Kasumi-1 (cell line): ENCODE measurements around the gene DENND4A.
"Not testable (repeated sequence)": the region's sequence is repeated elsewhere in the genome, so short reads cannot be mapped to it uniquely, and the experiment has no call there.

ENCODE experiments used
- DNase-seq, 2 experiments: peaks; one replicate each; lab custom pipeline; 2025; lab: John Stamatoyannopoulos, UW

The DENND4A gene

DNA sequence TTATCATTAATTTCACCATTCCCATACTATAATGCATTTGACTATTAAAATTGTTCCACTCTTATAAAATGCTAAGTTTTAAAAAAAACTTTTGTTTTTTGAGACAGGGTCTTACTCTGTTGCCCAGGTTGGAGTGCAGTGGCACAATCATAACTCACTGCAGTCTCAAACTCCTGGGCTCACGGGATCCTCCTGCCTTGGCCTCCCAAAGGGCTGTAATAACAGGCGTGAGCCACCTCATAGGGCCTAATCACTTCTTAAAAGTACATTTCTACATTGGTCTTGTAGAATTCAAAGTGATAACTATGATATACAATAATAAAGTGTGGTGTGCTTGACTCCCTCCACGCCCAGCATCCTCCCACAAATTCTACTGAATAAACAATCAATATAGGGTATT lies 3.0 kb downstream of the DENND4A start:
- no peak for DNase-seq

DNA sequence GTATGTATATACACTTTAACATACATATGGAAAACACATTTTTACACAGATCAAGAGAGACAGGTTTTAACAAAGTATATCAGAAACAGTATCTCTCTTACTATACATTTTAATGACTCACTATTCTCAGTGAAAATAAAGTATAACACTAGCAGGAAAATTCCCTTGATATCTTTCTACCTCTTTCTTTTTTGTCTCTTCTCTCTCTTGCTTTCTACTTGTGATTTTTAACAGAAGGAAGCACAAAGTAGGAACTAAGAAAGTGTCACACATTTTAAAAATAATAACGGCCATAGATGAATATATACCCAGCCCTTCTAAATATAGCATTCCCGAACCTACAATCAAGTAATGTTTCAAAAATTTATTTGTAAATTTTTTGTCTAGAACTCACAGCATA lies 4.8 kb downstream of the DENND4A start:
- peak in 1 of 2 experiments; percentile 45 for DNase-seq

DNA sequence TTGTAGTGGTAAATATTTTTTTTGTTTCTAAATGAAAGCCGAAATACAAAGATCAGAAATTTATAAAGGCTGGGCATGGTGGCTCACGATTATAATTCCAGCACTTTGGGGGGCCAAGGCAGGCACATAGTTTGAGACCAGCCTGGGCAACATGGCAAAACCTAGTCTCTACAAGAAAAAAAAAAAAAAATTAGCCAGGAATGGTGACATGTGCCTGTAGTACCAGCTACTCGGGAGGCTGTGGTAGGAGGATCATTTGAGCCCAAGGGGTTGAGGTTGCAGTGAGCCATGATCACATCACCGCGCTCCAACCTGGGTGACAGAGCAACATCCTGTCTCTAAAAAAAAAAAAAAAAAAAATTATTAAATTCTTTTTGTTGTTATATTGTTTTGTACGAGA lies 6.9 kb downstream of the DENND4A start:
- no peak for DNase-seq

DNA sequence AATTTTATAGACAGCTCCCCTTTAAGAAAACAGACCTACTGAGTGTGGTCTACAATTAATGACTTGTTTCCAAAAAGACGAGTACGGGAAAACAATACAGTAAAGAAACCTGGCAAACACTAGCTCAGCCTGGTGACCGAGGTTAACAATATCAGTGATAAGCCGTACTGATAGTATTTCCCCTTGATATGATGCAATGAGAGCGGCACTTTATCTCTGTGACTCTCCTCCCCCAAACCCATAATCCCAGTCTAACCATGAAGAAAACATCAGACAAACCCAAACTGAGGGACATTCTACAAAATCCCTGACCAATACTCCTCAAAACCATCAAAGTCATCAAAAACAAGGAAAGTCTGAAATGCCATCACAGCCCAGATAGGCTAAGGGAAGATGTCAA lies 8.2 kb downstream of the DENND4A start:
- DNase-seq, result no peak

DNA sequence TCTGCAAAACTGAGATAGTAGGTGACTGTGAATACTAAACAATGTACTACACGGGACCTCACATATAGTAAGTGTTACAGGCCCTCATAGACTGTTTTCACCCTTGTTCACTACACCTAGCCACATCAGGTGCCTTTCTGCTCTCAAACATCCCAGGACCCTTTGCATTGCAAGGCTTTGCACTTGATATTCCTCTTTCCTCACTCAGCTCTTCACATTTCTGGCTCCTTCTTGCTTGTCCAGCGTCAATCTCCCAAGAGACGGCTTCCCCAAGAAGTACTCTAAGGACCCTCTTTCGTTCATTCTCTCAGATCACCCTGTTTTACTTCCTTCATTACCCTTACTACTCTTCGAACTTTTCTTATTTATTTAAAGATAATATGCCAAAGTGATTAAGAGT lies 10.0 kb downstream of the DENND4A start:
- no peak for DNase-seq

DNA sequence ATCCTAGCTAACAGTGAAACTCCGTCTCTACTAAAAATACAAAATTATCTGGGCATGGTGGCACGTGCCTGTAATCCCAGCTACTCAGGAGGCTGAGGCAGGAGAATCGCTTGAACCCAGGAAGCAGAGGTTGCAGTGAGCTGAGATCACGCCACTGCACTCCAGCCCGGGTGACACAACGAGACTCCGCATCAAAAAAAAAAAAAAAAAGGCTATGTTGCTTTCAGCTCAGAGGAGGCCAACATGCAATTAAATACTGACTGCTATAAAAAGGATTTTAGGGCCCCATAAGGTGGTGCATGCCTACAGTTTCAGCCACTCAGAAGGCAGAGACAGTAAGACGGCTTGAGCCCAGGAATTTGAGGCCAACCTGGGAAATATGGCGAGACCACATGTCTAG lies 13.4 kb downstream of the DENND4A start:
- DNase-seq, result not testable (repeated sequence)

DNA sequence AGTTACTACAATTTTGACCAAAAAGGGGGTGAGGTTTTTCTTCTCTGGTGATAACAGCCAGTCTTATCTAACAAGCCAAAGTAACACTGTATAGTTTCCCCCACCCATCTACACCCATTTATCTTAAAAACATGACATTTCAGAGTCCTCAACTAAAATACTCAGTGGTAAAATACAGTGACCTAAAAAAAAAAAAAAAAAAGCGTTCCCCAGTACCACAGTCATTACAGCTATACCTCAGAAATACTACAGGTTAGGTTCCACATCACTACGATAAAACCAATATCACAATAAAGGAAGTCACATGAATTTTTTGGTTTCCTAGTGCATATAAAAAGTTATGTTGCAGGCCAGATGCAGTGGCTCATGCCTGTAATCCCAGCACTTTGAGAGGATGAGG lies 13.8 kb downstream of the DENND4A start:
- peak in 1 of 2 experiments; percentile 6 for DNase-seq

DNA sequence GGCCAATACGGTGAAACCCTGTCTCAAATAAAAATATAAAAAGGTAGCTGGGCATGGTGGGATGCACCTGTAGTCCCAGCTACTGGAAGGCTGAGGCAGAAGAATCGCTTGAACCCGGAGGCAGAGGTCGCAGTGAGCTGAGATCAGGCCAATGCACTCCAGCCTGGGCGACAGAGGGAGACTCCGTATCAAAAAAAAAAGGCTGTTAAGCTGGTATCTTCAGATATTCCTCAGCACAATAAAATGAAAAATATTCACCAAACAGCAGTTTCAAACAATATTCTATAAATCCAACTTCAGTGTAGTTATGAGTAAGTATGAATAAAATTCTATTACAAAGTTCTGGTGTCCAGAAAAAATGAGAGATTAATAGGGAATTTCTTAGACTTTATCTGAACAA lies 14.2 kb downstream of the DENND4A start:
- no peak for DNase-seq

DNA sequence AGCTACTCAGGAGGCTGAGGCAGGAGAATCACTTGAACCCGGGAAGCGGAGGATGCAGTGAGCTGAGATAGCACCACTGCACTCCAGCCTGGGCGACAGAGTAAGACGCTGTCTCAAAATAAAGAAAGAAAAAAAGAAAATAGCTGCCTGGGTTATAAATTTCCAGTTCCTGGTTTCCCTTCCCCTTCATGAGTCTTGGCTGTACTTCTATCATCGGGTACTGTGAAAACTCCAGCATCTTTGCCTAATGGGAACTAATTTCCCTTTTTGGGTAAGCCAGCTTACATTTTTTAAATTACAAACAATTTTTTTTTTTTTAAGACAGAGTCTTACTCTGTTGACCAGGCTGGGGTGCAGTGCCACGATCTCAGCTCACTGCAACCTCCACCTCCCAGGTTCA lies 15.0 kb downstream of the DENND4A start:
- no peak for DNase-seq

DNA sequence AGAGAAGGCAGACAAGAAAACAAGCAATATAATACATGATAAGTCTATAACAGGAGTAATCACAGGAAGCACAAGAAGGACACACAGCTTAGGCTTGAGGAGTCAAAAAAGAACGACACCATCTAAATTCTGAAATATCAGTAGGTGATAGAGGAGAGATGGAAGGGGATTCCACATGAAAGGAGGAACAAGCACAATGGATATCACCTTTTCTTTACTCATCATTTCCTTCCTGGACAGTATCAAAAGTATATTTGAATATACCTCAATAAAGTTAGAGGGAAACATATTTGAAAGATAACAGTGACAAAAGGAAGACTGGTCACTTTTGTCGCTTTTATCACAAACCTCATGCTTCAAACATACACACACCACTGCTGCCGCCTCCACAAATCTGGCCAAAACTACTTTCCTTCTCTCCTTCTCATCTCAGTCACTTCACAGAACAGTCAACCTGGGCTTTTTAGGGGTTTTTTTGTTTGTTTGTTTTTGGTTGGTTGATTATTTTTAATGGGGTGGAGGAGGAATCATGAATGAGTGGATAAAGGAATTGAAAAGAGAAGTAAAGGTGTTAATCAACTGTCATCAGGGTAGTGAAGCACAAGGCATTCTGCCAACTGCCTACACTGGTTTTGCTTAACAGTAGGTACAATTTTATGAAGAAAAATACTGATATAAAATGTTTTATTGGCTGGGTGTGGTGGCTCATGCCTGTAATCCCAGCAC lies 18.5 kb downstream of the DENND4A start:
- no peak for DNase-seq

DNA sequence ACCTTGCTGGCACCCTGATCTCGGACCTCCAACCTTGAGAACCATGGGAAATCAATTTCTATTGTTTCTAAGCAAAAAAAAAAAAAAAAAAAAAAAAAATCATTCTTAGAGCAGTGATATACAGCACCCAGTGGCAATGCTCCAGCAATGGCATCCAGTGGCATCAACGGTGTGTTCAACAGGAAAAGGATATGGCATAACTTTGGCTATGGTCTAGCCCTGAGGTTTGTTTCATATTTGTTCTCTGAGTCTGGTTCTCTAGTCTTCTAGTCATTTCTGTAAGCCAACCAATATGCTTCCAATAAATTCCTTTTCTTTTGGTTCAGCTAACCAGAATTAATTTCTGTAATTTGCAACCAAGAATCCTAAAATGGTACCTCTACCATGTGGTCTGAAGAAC lies 19.2 kb downstream of the DENND4A start:
- DNase-seq, result no peak

DNA sequence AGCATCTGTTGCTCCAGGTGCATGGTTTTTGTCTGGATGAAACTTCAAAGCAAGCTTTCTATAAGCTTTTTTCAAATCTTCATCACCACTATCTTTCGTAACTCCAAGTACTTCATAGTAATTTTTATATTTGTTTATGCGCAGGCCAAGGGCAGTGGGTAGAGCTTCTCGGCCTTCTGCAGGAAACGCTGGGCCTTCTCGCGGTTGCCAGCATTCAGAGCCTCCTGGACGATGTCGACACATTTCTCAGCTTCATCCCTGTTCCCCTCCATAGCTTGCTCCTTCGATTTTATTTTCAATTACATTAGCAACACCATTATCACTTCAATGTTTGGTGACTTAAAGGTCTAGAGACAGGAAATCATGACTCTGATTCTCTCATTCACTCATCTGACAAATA lies 20.2 kb downstream of the DENND4A start:
- no peak for DNase-seq

DNA sequence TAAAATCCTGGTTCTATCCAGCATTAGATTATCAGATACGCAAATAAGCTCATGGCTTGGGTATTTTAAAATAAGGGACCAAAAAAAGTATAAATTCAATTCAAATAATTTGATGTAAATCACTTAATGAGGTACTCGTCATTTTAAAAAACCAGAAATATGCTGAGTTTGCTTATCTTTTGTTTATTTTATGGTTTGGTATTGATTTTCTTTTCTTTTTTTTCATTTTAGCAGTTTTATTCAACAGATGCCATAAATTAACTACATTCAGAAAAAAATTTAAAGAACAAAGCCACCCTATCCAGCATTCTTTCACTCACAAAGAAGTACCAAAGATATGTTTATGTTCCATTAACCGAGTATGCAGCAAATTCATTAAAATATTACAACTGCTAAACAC lies 22.6 kb downstream of the DENND4A start:
- no peak for DNase-seq

DNA sequence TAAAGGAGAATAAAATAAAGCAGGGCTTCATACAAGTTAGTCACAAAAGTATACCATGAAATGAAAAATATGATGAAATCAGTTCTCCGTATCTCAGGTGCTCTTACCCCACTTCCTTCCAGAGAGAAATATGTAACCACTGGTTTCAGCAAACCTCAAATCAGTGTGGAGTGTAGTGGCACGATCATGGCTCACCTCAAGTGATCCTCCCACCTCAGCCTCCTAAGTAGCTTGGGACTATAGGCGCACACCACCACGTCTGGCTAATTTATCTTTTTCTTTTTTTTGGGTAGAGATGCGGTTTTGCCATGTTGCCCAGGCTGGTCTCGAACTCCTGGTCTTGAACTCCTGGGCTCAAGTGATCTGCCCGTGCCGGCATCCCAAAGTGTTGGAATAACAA lies 24.2 kb downstream of the DENND4A start:
- DNase-seq, result no peak

DNA sequence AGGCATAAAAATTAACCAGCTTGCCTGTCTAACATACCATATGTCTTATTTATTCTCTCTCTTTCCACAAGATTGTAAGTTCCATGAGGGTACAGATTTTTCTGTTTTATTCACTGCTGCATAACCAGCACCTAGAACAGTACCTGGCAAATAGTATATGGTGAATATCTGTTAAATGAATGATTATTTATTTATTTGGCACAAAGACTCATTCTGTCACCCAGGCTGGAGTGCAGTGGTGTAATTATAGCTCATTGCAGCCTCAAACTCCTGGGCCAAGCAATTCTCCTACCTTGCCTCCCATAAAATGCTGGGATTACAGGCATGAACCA lies 24.9 kb downstream of the DENND4A start:
- no peak for DNase-seq

DNA sequence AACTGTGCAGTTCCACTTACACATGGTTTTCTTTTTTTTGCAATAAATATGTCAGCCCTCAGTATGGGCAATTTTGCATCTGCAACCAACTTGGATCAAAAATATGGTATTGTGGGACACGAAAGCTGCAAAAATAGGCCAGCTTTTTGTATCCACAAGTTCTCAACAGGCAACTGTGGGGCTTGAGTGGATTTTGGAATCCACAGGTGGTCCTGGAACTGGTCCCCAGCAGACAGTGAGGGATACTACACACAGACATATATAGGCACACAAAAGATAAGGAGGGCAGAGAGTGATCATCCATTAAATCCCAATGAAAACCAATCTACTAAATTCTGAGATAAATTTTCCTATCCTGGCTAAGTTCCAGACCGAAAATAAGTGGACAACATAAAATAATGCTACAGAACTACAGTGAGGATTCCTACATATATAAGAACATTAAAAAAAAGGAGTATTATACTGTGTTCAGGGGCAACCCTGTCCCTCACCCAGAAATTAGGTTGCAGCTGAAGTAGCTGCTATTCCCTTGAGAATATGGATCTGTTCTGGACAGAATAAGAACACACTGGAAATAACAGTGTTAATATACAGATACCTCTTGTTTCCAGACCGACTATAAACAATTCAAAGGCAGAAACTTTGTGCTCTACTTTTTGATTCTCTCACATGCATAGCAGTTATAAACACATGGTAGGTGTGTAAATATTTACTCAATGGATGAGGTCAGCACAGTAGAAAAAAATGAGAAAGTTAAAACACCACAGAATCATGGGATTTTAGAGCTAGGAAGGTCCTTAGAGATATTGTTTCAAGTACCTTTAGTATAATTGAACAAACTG lies 25.4 kb downstream of the DENND4A start:
- DNase-seq, result no peak

DNA sequence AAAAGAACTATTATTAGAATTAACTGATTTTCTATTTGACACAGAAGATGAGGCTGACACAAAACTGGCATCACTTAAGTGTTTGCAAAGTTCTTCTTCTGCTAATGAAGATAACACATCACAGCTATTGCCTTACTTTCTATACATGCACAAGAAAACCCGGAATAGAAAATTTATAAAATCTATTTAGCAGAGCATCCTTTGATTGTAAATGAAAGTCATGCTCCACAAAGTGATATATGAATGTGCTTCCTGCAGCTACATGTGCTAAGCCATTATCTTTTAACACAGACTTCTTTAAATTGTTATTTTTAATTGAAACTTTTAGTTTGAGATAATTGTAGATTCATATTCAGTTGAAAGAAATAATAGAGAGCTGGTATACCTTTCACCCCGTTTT lies 27.0 kb downstream of the DENND4A start:
- no peak for DNase-seq

DNA sequence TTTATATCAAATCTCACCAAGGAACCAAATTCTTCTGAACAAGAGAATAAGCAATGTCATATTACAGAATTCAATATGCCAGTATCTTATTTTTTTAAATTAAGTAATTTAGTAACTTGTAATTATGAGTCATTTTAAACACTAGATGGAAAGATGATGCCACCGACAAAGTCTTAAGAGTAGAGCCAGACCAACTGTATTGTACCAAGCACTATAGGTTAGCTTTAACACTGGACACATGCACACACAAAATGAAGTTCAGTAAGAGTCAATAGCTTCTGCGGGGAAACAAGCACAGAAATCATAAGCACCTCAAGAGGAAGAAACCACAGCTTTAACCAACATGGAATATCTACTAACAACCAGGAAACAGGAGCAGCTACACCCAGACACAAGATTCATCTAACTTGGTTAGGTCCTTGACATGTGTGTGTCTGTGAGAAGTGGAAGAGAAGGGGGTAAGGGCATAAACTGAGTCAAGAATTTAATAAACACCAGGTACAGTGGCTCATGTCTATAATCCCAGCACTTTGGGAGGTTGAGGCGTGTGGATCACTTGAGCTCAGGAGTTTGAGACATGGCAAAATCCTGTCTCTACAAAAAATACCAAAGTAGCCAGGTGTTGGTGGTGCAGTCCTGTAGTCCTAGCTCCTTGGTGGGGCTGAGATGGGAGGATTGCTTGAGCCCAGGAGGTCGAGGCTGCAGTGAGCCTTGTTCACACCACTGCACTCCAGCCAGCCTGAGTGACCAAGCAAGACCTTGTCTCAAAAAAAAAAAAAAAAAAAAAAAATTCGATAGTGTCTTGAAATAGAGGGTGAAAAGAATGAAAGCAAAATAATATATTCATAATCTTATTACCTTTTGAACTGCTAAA lies 28.9 kb downstream of the DENND4A start:
- no peak for DNase-seq

DNA sequence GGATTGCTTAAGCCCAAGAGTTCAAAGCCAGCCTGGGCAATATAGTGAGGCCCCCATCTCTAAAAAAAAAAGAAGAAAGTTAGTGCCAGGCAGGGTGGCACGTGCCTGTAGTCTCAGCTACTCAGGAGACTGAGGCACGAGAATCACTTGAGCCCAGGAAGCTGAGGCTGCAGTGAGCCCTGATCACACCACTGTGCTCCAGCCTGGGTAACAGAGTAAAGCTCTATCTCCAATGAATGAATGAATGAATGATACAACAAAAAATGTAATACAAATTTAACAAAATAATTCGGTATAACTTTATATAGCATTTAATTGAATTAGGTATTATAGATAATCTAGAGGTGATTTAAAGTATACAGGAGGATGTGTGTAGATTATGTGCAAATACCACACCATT lies 29.7 kb downstream of the DENND4A start:
- DNase-seq, result no peak

DNA sequence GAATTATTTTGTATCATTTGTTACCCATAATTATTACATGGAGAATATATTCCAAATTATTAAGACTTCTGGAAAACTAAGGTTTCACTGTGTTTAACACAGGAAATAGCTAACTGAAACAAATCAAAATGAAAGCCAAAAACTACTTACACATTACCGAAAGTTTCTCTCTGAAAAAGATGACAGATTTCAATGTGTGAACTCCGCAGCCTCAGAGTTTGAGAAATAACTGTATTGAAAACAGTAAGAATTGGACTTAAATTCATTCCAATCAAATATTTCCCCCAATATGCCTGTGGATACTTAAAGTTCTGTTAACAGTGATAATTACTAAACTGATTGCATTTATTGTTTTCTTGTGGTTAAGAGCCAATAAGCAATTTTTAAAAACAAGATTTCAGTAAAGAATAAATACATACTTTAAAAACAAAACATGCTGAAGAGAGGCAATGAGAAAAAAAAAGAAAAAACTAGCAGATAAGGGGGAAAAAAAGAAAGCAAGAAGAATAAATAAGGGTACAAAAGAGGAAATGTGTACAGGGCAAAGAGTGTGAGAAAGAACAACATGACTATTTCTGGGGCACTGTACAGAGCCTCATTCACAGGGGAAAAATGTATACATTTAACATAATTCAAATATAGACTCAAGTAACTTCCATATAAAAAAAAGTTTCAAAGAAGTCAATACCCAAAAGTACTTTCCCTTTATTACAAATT lies 30.7 kb downstream of the DENND4A start:
- DNase-seq, result no peak

DNA sequence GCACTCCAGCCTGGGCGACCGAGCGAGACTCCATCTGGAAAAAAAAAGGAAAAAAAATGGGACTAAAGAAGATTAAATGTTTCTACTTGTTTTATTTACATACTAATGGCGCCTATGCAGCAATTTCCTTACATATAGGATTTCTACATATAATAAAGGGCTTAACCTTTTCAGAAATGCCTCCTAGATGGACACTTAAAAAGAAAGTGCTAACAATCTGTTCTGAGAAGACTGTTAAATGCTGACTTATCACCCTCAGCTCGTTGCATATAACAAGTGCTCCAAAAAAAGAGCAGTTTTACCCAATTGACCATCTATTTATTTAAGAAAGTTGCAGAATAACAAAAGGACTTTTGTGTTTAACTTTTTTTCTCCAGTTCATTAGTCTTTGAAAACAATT lies 32.7 kb downstream of the DENND4A start:
- DNase-seq, result no peak

DNA sequence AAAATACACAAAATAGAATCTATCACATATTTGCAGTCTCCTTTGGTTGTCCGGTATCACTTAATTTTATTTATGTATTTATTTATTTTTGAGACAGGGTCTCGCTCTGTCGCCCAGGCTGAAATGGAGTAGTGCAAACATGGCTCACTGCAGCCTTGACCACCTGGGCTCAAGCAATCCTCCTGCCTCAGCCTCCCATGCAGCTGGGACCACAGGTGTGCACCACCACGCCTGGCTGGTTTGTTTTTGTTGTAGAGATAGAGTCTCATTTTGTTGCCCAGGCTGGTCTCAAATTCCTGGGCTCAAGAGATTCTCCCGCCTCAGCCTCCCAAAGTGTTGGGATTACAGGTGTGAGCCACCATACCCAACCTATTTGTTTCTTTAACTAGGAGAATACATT lies 33.9 kb downstream of the DENND4A start:
- DNase-seq, result no peak
